ENCODE results near the gene RDH13.
"Not testable (repeated sequence)": the region's sequence is repeated elsewhere in the genome, so short reads cannot be mapped to it uniquely, and the experiment has no call there.

The RDH13 gene

DNA sequence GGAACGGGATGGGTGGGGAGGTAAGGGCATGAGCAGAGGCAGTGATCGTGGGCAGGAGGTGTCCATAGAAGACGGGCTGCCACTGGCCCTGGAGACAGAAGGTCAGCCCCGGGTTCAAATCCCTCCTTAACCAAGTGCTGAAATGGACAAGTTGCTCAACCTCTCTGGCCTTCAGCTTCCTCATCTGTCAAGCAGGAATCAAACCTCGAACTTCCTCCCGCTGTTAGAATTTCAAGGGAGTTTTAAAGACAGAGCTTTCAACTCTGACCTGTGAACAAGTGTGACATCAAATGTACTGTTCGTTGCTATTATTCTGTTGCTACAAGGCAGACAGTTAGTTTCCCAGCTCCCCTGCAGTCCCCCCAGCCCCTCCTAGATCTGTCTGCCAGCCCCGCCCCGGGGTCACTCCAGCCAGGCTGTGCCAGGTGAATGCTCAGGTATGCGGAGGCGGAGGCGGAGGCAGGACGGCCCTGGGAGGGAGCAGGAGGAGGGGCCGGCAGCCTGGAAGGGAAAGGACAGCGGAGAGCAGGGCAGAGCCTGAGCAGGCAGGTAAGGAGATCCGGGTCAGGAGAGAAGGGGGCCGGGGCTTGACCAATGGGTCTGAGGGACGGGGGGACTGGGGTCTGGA is 12.5 kb upstream of the RDH13 start, which contains the start of gene EPS8L1:
EPS8L1 (plus strand) TSS at position 499 of the 628 bp plus-strand sequence. CDS start 576 bp downstream, outside the sequence.
- DNase-seq, result no peak

- DNase-seq, result no peak
Measured at GRCh38 chr19:55071913-55072312, 9.0 kb upstream of the RDH13 start.

DNA sequence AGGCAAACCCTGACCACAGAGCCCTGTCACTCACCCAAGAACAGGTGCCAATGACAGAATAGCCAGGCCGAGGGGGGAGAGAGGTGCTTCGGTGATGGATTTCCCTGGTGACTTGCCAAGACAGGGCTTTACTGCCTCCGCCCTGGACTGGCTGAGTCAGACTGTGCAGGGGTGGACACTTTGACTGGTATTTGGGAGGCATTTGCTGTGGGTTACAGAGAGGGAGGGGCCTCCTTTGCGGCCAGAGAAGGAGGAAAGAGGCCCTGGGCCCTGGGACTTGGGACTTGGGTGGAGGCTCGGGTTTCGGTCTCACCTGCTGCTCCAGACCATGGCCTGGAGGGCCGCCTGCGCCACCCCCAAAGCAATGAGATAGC is 8.2 kb upstream of the RDH13 start:
- DNase-seq, result no peak

DNA sequence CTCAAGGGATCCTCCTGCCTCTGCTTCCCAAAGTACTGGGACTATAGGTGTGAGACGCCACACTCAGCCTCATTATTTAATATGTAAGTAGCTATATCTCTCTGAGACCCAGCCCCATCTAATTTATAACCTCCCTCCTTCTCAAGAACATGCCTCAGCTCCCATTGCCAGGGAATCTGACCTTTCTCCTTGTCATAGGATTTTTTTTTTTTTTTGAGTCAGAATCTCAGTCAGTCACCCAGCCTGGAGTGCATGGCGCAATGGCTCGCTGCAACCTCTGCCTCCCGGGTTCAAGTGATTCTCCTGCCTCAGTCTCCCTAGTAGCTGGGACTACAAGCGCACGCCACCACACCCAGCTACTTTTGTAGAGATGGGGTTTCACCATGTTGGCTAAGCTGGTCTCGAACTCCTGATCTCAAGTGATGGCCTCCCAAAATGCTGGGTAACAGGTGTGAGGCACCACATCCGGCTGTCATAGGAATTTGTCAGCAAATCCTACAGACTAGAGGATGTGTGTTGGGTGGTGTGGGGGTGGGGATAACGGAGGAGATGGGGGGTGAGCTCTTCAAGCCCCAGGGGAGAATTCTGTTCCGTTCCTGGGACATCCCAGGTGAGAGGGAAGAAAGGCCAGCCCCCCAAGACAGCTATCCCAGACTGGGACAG is 7.6 kb upstream of the RDH13 start:
- DNase-seq, result no peak

DNA sequence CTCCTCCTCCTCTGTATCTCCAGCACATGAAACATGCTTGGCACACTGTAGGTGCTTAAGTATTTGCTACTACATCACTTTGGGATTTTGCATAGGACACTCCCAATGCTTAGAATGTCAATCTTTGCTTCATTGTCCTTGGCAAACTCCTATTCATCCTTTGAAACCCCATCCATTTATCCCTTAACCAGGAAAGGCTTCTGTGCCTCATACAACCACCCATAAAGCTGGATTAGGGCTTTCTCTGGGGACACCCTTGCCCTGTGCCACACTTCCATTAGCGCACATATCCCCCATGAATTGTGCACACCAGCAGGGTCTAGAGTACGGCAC is 6.9 kb upstream of the RDH13 start:
- no peak for DNase-seq

GRCh38 chr19:55068950-55069864 is 6.3 kb upstream of the RDH13 start:
- DNase-seq, result no peak

DNA sequence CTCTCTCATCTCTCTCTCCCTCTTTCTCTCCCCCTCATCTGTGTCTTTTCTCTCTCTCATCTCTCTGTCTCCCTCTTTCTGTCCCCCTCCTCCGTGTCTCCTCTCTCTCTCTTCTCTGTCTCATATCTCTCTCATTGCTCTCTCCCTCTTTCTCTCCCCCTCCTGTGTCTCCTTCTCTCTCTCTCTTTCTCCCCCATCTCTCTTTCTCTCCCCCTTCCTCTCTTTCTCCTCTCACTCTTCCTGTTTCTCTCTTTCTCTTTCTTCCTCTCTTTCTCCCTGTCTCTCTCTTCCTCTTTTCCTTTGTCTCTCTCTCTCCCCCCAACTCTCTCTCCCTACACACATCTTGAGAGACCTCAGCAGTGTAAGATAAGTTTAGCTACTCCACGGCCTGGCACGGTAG is 4.9 kb upstream of the RDH13 start:
- no peak for DNase-seq

DNA sequence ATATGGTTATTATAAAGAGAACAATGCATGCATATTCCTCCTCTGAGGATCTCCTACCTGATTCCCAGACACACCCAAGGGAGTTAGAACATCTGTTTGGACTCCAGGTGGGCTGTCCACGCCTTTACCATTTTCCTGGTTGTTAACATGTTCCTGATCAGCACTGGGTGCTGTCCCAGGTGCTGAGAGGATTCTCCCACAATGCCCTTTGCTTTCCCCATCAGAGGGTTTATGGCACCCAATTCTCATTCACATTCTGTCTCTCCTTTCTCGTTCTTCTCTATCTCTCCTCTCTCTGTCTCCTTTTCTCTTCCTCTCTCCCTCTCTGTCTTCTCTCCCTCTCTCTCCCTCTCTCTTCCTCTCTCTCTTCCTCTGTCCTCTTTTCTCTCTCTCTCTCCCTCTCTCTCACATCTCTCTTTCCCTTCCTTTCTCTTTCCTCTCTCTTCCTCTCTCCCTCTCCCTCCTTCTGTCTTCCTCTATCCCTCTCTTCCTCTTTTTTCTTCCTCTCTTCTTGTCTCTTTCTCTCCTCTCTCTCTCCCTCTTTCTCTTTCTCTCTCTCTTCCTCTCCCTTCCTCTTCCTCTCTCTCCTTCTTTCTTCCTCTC is 3.3 kb upstream of the RDH13 start:
- no peak for DNase-seq

GRCh38 chr19:55065516-55065915 is 2.6 kb upstream of the RDH13 start:
- DNase-seq, result not testable (repeated sequence)

- DNase-seq, result no peak
Measured at GRCh38 chr19:55063492-55063843, 520 bp upstream of the RDH13 start.

DNA sequence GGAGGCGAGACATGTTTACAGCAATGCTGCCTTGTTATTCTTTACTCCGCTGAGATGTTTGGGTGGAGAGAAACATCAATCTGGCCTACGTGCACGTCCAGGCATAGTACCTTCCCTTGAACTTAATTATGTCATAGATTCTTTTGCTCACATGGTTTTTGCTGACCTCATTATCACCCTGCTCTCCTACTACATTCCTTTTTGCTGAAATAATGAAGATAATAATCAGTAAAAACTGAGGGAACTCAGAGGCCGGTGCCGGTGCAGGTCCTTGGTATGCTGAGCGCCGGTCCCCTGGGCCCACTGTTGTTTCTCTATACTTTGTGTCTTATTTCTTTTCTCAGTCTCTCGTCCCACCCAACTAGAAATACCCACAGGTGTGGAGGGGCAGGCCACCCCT is 2.7 kb downstream of the RDH13 start:
- not testable (repeated sequence) for DNase-seq

GRCh38 chr19:55058781-55059610 is 4.0 kb downstream of the RDH13 start:
- DNase-seq, result no peak

DNA sequence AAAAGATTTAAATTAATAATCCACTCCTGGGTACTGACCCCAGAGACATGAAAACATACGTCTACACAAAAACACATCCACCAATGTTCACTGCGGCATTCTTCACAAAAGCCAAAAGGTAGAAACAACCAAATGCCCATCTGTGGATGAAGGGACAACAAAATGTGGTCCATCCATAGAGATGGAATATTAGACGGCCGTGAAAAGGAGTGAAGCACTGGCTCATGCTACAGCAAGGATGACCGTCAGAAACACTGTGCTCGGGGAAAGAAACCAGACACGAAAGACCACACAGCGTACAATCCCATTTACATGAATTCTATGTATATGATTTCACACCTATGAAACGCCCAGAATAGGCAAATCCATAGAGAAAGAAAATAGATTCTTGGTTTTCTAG is 6.1 kb downstream of the RDH13 start:
- DNase-seq, result no peak

- no peak for DNase-seq
Measured at GRCh38 chr19:55053735-55054134, 9.2 kb downstream of the RDH13 start.

DNA sequence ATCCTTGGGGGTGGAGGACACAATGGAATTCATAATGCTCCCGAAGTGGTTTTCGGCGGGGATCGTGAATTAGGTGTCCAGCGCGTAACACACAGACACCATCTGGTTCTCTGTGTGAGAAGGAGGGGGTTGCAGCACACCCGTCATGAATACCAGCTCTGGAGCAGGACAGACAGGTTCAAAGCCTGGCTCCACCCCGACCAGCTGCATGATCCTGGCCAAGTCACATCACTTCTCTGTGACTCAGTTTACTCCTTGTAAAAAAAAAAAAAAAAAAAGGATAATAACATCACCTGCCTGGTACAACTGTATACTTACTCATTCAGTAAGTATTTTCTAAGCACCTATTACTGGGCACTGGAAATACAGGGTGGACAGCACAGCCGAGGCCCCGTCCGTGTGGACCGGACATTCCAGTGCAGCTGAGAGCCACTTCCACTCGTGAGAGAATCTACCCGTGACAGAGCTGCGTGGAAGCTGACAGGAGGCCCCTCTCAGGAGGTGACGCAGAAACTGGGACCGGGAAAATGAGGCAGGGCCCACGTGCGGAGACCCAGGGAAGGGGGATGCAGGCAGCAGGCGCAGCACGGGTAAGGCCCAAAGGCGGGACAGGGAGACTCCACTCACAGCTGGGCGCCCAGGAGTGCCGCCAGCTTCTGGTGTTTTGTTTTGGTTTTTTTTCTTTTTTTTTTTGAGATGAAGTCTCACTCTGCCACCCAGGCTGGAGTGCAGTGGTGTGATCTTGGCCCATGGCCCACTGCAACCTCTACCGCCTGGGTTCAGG is 12.0 kb downstream of the RDH13 start:
- no peak for DNase-seq

- DNase-seq, result no peak
Measured at GRCh38 chr19:55048446-55048845, 14.5 kb downstream of the RDH13 start.

GRCh38 chr19:55047951-55048350 is 15.0 kb downstream of the RDH13 start:
- no peak for DNase-seq

DNA sequence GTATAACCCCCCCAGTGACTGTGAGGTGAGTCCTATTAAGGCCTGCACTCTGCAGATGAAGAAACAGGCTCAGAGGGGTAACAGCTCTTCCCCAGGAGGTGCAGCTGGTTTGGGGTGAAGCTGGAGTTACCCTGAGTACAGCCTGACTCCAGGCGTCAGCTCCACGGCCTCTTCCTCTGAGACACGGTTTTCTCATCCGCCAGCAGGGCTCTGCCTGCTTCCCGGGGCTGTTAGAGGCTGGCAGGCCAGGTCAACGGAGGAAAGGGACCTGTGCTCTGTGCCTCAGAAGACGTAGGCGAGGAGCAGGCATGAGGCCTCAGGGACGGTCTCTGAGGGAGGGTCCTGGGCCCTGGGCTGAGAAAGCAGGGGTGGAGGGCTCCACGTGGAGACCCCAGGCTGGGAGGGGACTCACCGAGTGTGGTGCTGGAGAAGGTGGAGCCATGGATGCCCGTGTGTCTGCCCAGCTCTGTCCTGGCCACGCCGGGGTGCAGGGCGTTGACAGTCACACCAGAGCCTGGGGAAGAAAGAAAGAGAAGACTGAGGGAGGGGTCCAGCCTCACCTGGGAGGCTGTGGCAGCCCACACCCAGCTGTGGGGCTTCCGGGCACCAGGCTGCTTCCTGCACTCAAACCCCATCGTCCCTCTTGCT is 15.8 kb downstream of the RDH13 start:
- DNase-seq, result no peak

- no peak for DNase-seq
Measured at GRCh38 chr19:55044771-55045716, 17.9 kb downstream of the RDH13 start.

DNA sequence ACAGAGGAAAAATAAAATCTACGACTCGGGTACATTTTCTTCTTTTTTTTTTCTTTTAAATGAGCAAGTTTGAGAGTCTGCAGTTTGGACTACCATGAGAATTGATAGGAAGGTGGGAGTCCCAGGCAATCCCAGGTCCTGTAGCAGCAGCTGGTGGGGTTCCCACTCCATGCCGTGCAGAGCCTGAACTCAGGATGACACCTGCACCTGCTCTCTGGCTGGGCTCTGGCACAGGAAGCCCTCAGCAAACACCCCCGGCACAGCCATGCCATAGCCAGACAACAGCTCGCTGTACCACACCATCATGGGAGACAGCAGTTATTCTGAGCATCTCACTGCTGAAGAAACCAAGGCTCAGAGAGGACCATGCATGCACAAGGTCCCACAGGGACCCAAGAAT is 18.7 kb downstream of the RDH13 start:
- no peak for DNase-seq

Measured in activated CD4-positive, alpha-beta T cell treated with anti-CD3 and anti-CD28 coated beads, Interleukin-2, Interleukin-6, amounts not matched to agents 100 ng/mL and 50 ng/mL, durations not matched to agents 16 hours and 8 hours (primary cell).